NCI-H1417 (cell line): ENCODE measurements around the gene TFRC.
"Not testable (repeated sequence)": the region's sequence is repeated elsewhere in the genome, so short reads cannot be mapped to it uniquely, and the experiment has no call there.

Source experiments
- DNase-seq, 3 experiments: peaks; one replicate each; lab custom pipeline; 2025; lab: John Stamatoyannopoulos, UW

The TFRC gene

GRCh38 chr3:196081002-196081833, 672 bp downstream of the TFRC start:
- DNase-seq = peak; percentile 60 to 96 (median 92)

GRCh38 chr3:196080101-196080846, 1.6 kb downstream of the TFRC start:
- peak in 1 of 3 experiments; percentile 42 for DNase-seq

- DNase-seq = no peak
These were observed 2.2 kb downstream of the TFRC start for GRCh38 chr3:196079682-196080081.

GRCh38 chr3:196075013-196075412, 6.9 kb downstream of the TFRC start:
- no peak for DNase-seq

GRCh38 chr3:196073255-196073753, 8.6 kb downstream of the TFRC start:
- peak; percentile 54 to 88 (median 56) for DNase-seq

- no peak for DNase-seq
These were observed 9.6 kb downstream of the TFRC start for GRCh38 chr3:196072313-196072712.

- not testable (repeated sequence) for DNase-seq
These were observed 13.1 kb downstream of the TFRC start for GRCh38 chr3:196068812-196069211.

GRCh38 chr3:196067439-196067838, 14.5 kb downstream of the TFRC start:
- DNase-seq = no peak

- DNase-seq = no peak
These were observed 17.9 kb downstream of the TFRC start for GRCh38 chr3:196063971-196064370.

- DNase-seq = no peak
These were observed 18.4 kb downstream of the TFRC start for GRCh38 chr3:196063456-196063855.

GRCh38 chr3:196063049-196063448, 18.8 kb downstream of the TFRC start:
- no peak for DNase-seq

GRCh38 chr3:196060834-196061233, 21.1 kb downstream of the TFRC start:
- DNase-seq = no peak

- no peak for DNase-seq
These were observed 24.0 kb downstream of the TFRC start for GRCh38 chr3:196057760-196058331.

GRCh38 chr3:196056371-196056770, 25.5 kb downstream of the TFRC start:
- not testable (repeated sequence) for DNase-seq

- DNase-seq = no peak
These were observed 26.1 kb downstream of the TFRC start for GRCh38 chr3:196055683-196056270.

GRCh38 chr3:196055240-196055639, 26.6 kb downstream of the TFRC start:
- DNase-seq = no peak

GRCh38 chr3:196054661-196055060, 27.2 kb downstream of the TFRC start:
- DNase-seq = no peak

- DNase-seq = no peak
These were observed 28.4 kb downstream of the TFRC start for GRCh38 chr3:196053487-196053886.

GRCh38 chr3:196051282-196052076, 30.4 kb downstream of the TFRC start:
- DNase-seq = peak in 1 of 3 experiments; percentile 46

- DNase-seq = no peak
These were observed 31.3 kb downstream of the TFRC start for GRCh38 chr3:196050597-196050996.

GRCh38 chr3:196049653-196050052, 32.2 kb downstream of the TFRC start:
- peak in 2 of 3 experiments; percentile 4 to 52 for DNase-seq
